A673 (cell line): ENCODE measurements around the gene ACTL7B. TPM values are rescaled to one million over a fixed set of nuclear protein-coding genes. Genes with fewer than 3 reads are reported as not detected.
"Not testable (repeated sequence)": the region's sequence is repeated elsewhere in the genome, so short reads cannot be mapped to it uniquely, and the experiment has no call there.

ENCODE experiments used
- BruUV-seq: library from RNA; stranded (reverse); fragments of 400-500 nt; replicated peaks from 2 replicates; lab custom pipeline; 2021; lab: Mats Ljungman, UMichigan
- CTCF ChIA-PET: fragments of 300-600 bp; sonication (Branson Sonifier 250); formaldehyde crosslinking; loops from one replicate; lab custom pipeline; 2022; ENCODE audit warnings: antibody characterized with exemption; lab: Charles Lee
- POLR2A ChIA-PET: fragments of 300-600 bp; sonication (Branson Sonifier 250); formaldehyde crosslinking; loops from one replicate; lab custom pipeline; 2022; ENCODE audit warnings: antibody characterized with exemption; ENCODE audit not compliant: low non-redundant PET; lab: Charles Lee
- DNase-seq: peaks from one replicate; pipeline ENCODE4 v3.0.0-alpha.2; 2015; ENCODE audit warnings: low spot score
- H3K27ac ChIP-seq: fragments of 200-600 bp; sonication (generic); 2 replicates; pipeline ENCODE4 v1.5.1; 2016; ENCODE audit warnings: mixed run types, low read depth, mild to moderate bottlenecking, mixed read lengths, antibody characterized with exemption, low read length; ENCODE audit not compliant: poor library complexity, severe bottlenecking
- H3K27me3 ChIP-seq: fragments of 200-600 bp; sonication (generic); replicated peaks from 2 replicates; pipeline ENCODE4 v1.6.1; 2017; ENCODE audit warnings: mixed run types, low read depth, mild to moderate bottlenecking, mixed read lengths, antibody characterized with exemption, low read length; ENCODE audit not compliant: insufficient read depth, poor library complexity
- H3K36me3 ChIP-seq: fragments of 200-600 bp; sonication (generic); 2 replicates; pipeline ENCODE4 v1.6.1; 2016; ENCODE audit warnings: mixed run types, mild to moderate bottlenecking, mixed read lengths, antibody characterized with exemption, low read length; ENCODE audit not compliant: insufficient read depth, poor library complexity, severe bottlenecking
- H3K4me1 ChIP-seq: fragments of 200-600 bp; sonication (generic); 2 replicates; pipeline ENCODE4 v1.6.1; 2017; ENCODE audit warnings: mixed run types, mild to moderate bottlenecking, mixed read lengths, antibody characterized with exemption, low read length; ENCODE audit not compliant: insufficient read depth, poor library complexity, severe bottlenecking
- H3K4me3 ChIP-seq: fragments of 200-600 bp; sonication (generic); 2 replicates; pipeline ENCODE4 v1.5.1; 2016; ENCODE audit warnings: low read depth, mixed run types, mild to moderate bottlenecking, mixed read lengths, low read length; ENCODE audit not compliant: poor library complexity, severe bottlenecking
- H3K9me3 ChIP-seq: fragments of 200-600 bp; sonication (generic); 2 replicates; pipeline ENCODE4 v1.6.1; 2016; ENCODE audit warnings: mixed run types, low read depth, mild to moderate bottlenecking, mixed read lengths, antibody characterized with exemption, low read length; ENCODE audit not compliant: poor library complexity, severe bottlenecking
- EZH2 ChIP-seq: fragments of 200-600 bp; sonication (generic); IDR thresholded peaks from 2 replicates; pipeline ENCODE4 v1.6.1; 2017; ENCODE audit warnings: borderline replicate concordance, low read depth, mild to moderate bottlenecking, mixed read lengths, antibody characterized with exemption, low read length; ENCODE audit not compliant: poor library complexity, severe bottlenecking
- intact Hi-C: fragments of 100-400 bp; cut with micrococcal nuclease; formaldehyde crosslinking; loops from one replicate; pipeline ENCODE4 v1.10.0; 2022; ENCODE audit not compliant: unreplicated experiment
- total RNA-seq: library from RNA; stranded (reverse); gene quantifications from 2 replicates; pipeline ENCODE4 v1.2.3, GENCODE V29; 2021
- TF ChIP-seq, protein P1 (sequence below): fragments of 300-800, 200-600 bp; sonication (generic); conservative IDR thresholded peaks from 2 replicates; pipeline ENCODE4 v1.5.1; 2017; ENCODE audit warnings: low read depth, mild to moderate bottlenecking, antibody characterized with exemption, low read length, moderate library complexity, mixed read lengths

ACTL7B gene
- total RNA-seq, 1 experiment from 2014 or later = not detected

DNA sequence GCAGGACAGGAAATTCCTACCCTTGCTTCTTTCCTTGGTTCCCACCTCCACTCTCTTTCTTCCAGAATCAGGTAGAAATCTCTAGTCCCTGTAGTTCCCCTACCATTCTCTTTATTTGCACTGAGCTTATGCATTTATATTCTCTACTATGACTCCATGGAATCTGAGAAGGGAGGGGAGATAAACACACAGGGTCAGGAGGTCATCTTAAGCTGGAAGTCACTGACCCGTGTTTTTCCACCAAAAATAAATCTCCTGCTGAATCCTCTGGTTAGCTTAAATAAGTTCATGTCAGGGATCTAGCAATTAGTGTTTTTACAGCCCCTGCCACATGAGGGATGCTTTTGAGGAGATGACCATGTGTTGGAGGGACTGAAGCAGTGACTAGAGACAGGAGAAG lies 3.7 kb downstream of the ACTL7B start:
- Histone ChIP-seq H3K27ac (no peak overlapping the region), H3K9me3 (no peaks in the 10 kb centered on the region), H3K27me3 (no peaks in the 10 kb centered on the region), H3K4me3 (no peak overlapping the region), H3K4me1 (no peaks in the 10 kb centered on the region), H3K36me3 (no peaks in the 10 kb centered on the region)
- ChIA-PET CTCF (no interaction called here), POLR2A (no interaction called here)
- TF ChIP-seq, protein P1, sequence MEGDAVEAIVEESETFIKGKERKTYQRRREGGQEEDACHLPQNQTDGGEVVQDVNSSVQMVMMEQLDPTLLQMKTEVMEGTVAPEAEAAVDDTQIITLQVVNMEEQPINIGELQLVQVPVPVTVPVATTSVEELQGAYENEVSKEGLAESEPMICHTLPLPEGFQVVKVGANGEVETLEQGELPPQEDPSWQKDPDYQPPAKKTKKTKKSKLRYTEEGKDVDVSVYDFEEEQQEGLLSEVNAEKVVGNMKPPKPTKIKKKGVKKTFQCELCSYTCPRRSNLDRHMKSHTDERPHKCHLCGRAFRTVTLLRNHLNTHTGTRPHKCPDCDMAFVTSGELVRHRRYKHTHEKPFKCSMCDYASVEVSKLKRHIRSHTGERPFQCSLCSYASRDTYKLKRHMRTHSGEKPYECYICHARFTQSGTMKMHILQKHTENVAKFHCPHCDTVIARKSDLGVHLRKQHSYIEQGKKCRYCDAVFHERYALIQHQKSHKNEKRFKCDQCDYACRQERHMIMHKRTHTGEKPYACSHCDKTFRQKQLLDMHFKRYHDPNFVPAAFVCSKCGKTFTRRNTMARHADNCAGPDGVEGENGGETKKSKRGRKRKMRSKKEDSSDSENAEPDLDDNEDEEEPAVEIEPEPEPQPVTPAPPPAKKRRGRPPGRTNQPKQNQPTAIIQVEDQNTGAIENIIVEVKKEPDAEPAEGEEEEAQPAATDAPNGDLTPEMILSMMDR = no peak
- no peak for TF ChIP-seq EZH2
- no peak for DNase-seq
- intact Hi-C loops = no loop called here
- BruUV-seq = no TSS peak

DNA sequence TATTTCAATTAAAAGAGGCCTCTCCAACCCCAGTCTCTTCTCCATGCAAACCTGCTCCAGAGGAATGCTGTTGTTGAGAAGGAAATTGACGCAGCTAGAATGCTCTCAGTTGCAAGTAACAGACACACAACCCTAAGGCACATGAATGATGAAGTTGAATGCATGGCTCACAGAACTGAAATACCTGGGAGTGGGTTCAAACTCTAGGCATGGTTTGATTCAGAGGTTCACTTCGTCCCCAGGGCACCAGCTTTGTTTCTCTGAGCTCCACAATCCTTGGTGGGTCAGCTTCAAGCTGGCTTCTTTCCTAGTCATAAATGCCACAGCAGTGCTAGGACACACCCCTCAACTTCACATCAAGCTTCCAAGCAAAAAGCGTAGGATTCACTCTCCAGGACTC lies 4.6 kb downstream of the ACTL7B start:
- Histone ChIP-seq H3K36me3 (no peaks in the 10 kb centered on the region), H3K9me3 (no peaks in the 10 kb centered on the region), H3K27ac (no peak overlapping the region), H3K4me1 (no peaks in the 10 kb centered on the region), H3K4me3 (no peak overlapping the region), H3K27me3 (no peaks in the 10 kb centered on the region)
- CTCF ChIA-PET = no interaction called here
- DNase-seq = no peak
- BruUV-seq = no TSS peak
- TF ChIP-seq, protein P1 = no peak
- intact Hi-C loops = no loop called here
- POLR2A ChIA-PET = no interaction called here

DNA sequence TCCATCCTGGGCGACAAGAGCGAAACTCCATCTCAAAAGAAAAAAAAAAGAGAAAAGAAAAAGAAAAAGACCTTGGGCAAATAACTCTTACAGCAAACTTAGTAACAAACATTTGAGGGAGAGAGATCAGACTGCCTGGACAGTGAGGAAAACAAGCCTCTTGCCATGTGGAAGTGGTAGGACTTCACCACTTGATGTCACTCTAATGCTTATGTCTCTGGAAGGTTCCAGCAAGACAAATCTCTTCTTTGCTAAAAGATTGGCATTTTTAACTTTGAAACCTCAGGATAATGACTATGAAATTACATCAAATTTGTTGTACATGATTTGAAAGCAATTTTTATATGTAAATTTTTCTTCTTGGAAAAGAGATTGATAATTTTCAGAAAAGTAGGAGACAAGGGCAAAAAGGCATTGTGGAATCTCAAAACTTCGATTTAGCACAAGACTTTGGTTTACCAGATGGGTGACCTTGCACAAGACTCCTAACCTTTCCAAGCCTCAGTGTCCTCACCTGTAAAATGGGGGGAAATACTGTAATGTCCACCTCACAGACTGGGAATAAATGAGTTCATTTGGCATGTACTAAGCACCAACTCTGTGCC lies 5.4 kb downstream of the ACTL7B start:
- peak; percentile 15 for DNase-seq
- H3K4me1 ChIP-seq = no peaks in the 10 kb centered on the region
- H3K36me3 ChIP-seq = no peaks in the 10 kb centered on the region
- TF ChIP-seq, protein P1 = peak; percentile 53
- no peak for TF ChIP-seq EZH2
- no peaks in the 10 kb centered on the region for H3K9me3 ChIP-seq
- BruUV-seq = no TSS peak
- intact Hi-C loops = no loop called here
- ChIA-PET POLR2A (no interaction called here), CTCF (no interaction called here)
- no peak overlapping the region for H3K27ac ChIP-seq
- H3K4me3 ChIP-seq = no peak overlapping the region
- no peaks in the 10 kb centered on the region for H3K27me3 ChIP-seq

DNA sequence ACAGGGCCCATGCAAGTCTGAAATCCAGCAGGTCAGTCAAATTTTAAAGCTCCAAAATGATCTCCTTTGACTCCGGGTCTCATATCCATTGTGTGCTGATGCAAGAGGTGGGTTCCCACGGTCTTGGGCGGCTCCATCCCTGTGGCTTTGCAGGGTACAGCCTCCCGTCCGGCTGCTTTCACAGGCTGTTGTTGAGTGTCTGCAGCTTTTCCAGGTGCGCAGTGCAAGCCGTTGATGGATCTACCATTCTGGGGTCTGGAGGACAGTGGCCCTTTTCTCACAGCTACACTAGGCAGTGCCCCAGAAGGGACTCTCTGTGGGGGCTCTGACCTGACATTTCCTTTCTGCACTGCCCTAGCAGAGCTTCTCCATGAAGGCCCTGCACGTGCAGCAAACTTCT lies 7.5 kb downstream of the ACTL7B start:
- intact Hi-C loops, CTCF ChIA-PET, BruUV-seq, H3K27me3 ChIP-seq, DNase-seq, H3K27ac ChIP-seq, POLR2A ChIA-PET, H3K9me3 ChIP-seq, H3K4me3 ChIP-seq, H3K4me1 ChIP-seq, H3K36me3 ChIP-seq: not testable (repeated sequence)
